ENCODE measurements around the gene KPNA1.

Gene KPNA1

GRCh38 chr3:122514123-122515019 is at the start of gene KPNA1:
TSS of gene KPNA1 (minus strand) at chr3:122514939. CDS start at chr3:122496565, 18,374 bp downstream.
- DNase-seq (ENCODE audit: low read depth, low spot score), result peak; percentile 73

- DNase-seq (ENCODE audit: low read depth, low spot score), result peak; percentile 34
Measured at GRCh38 chr3:122564155-122564912, 49.6 kb upstream of the KPNA1 start, which contains the start of the genes DTX3L and PARP9. TSS of gene DTX3L (plus strand) at chr3:122564338. CDS start at chr3:122564427, 89 bp downstream. TSS of gene PARP9 (minus strand) at chr3:122564300. CDS start at chr3:122559620, 4,680 bp downstream.

- no peak for DNase-seq (ENCODE audit: low read depth, low spot score)
Measured at GRCh38 chr3:122563717-122564025, 48.9 kb upstream of the KPNA1 start.

GRCh38 chr3:122562923-122563716 is 48.4 kb upstream of the KPNA1 start:
- no peak for DNase-seq (ENCODE audit: low read depth, low spot score)

GRCh38 chr3:122560680-122561079 is 45.9 kb upstream of the KPNA1 start:
- no peak for DNase-seq (ENCODE audit: low read depth, low spot score)

GRCh38 chr3:122559906-122560305 is 45.2 kb upstream of the KPNA1 start:
- no peak for DNase-seq (ENCODE audit: low read depth, low spot score)

- DNase-seq (ENCODE audit: low read depth, low spot score), result no peak
Measured at GRCh38 chr3:122558605-122559004, 43.9 kb upstream of the KPNA1 start.

- DNase-seq (ENCODE audit: low read depth, low spot score), result no peak
Measured at GRCh38 chr3:122557356-122557755, 42.6 kb upstream of the KPNA1 start.

- no peak for DNase-seq (ENCODE audit: low read depth, low spot score)
Measured at GRCh38 chr3:122555275-122556071, 40.7 kb upstream of the KPNA1 start.

- DNase-seq (ENCODE audit: low read depth, low spot score), result no peak
Measured at GRCh38 chr3:122553171-122553570, 38.4 kb upstream of the KPNA1 start.

- DNase-seq (ENCODE audit: low read depth, low spot score), result no peak
Measured at GRCh38 chr3:122548619-122549018, 33.9 kb upstream of the KPNA1 start.

GRCh38 chr3:122548076-122548475 is 33.3 kb upstream of the KPNA1 start:
- no peak for DNase-seq (ENCODE audit: low read depth, low spot score)

- DNase-seq (ENCODE audit: low read depth, low spot score), result no peak
Measured at GRCh38 chr3:122546151-122546550, 31.4 kb upstream of the KPNA1 start.

- no peak for DNase-seq (ENCODE audit: low read depth, low spot score)
Measured at GRCh38 chr3:122538956-122539490, 24.3 kb upstream of the KPNA1 start.

GRCh38 chr3:122536632-122537001 is 21.9 kb upstream of the KPNA1 start:
- no peak for DNase-seq (ENCODE audit: low read depth, low spot score)

GRCh38 chr3:122535964-122536631 is 21.4 kb upstream of the KPNA1 start:
- no peak for DNase-seq (ENCODE audit: low read depth, low spot score)

GRCh38 chr3:122533931-122534334 is 19.2 kb upstream of the KPNA1 start:
- DNase-seq (ENCODE audit: low read depth, low spot score), result no peak

GRCh38 chr3:122533480-122533879 is 18.7 kb upstream of the KPNA1 start:
- DNase-seq (ENCODE audit: low read depth, low spot score), result no peak

- no peak for DNase-seq (ENCODE audit: low read depth, low spot score)
Measured at GRCh38 chr3:122530164-122530563, 15.4 kb upstream of the KPNA1 start.

GRCh38 chr3:122523317-122523716 is 8.6 kb upstream of the KPNA1 start:
- DNase-seq (ENCODE audit: low read depth, low spot score), result no peak

All from brain pericyte (primary cell).